CD4-positive, alpha-beta T cell treated with Interleukin-2 at 100 ng/mL for 4 hours (primary cell): ENCODE results near the gene BANF1.

Experiments used
- DNase-seq: peaks from one replicate; pipeline ENCODE4 v3.0.0-alpha.2; 2020; ENCODE audit warnings: low spot score

The BANF1 gene

GRCh38 chr11:66001942-66002647 is at the start of gene BANF1, which contains the start of gene EIF1AD:
Gene BANF1, plus strand, starts transcription at chr11:66002503. Its CDS starts 748 bp downstream, at chr11:66003251.
Gene EIF1AD, minus strand, starts transcription at chr11:66002157. Its CDS starts 1,768 bp downstream, at chr11:66000389.
- peak; percentile 96 for DNase-seq

- DNase-seq, result no peak
Observed at GRCh38 chr11:65953471-65953870, 48.8 kb upstream of the BANF1 start.

GRCh38 chr11:65954771-65955170 is 47.5 kb upstream of the BANF1 start:
- DNase-seq, result no peak

- no peak for DNase-seq
Observed at GRCh38 chr11:65958291-65958690, 44.0 kb upstream of the BANF1 start.

GRCh38 chr11:65958774-65959420 is 43.4 kb upstream of the BANF1 start:
- no peak for DNase-seq

GRCh38 chr11:65960824-65961266 is 41.5 kb upstream of the BANF1 start:
- no peak for DNase-seq

GRCh38 chr11:65961267-65962140 is 40.8 kb upstream of the BANF1 start, which contains the start of gene SART1:
Gene SART1, plus strand, starts transcription at chr11:65961734. Its CDS starts 47 bp downstream, at chr11:65961781.
- peak; percentile 97 for DNase-seq

GRCh38 chr11:65962141-65962564 is 40.1 kb upstream of the BANF1 start:
- no peak for DNase-seq

GRCh38 chr11:65964906-65965305 is 37.4 kb upstream of the BANF1 start:
- DNase-seq, result no peak

GRCh38 chr11:65965986-65966762 is 36.1 kb upstream of the BANF1 start:
- DNase-seq, result no peak

GRCh38 chr11:65967329-65967934 is 34.9 kb upstream of the BANF1 start:
- no peak for DNase-seq

GRCh38 chr11:65968600-65969482 is 33.5 kb upstream of the BANF1 start:
- DNase-seq, result no peak

GRCh38 chr11:65972116-65972515 is 30.2 kb upstream of the BANF1 start:
- no peak for DNase-seq

- no peak for DNase-seq
Observed at GRCh38 chr11:65973439-65974110, 28.7 kb upstream of the BANF1 start.

GRCh38 chr11:65975771-65976170 is 26.5 kb upstream of the BANF1 start:
- no peak for DNase-seq

GRCh38 chr11:65976216-65977176 is 25.8 kb upstream of the BANF1 start:
- DNase-seq, result no peak

- no peak for DNase-seq
Observed at GRCh38 chr11:65977621-65978390, 24.5 kb upstream of the BANF1 start.
